Measurements from ENCODE around the gene ADARB2. TPM values are rescaled to one million over a fixed set of nuclear protein-coding genes. Genes with fewer than 3 reads are reported as not detected.

Gene ADARB2
- total RNA-seq, 1 donor from 2014 or later: 0.22 TPM

DNA sequence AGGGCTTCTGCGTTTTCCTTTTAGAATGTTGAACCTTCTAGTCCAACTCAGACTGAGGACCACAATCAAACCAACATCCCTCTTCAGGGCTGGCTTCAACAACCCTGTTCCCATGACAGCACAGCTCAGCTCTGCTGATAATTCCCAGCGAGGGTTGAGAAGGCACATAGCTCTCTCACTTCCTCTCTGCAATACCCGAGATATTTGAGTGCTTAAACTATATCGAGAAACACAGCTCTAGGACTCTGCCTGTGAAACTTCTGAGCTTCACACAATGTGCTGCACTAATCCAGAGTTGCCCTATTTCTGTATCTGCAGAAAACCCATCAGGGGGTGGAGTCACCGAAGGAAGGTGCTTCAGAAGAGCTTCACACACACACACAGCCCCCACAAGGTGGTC lies 1.6 kb upstream of the ADARB2 start:
- intact Hi-C loops (cut with micrococcal nuclease): no loop called here
- DNase-seq: no peak
- no peak for ATAC-seq

DNA sequence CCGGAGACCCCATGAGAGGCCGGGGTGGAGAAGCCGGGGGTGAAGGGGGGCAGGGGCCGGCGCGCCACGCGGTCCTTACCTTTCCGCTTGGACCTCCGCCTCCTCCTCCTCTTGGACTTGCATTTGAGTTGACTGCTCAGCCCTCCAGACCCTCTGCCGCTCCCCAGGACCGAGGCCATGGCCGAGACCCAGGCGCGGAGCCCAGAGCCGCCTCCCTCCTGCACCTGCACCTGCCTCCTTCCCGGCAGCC lies 428 bp downstream of the ADARB2 start:
- no peak for DNase-seq
- ATAC-seq: no peak
- intact Hi-C loops (cut with micrococcal nuclease): no loop called here

DNA sequence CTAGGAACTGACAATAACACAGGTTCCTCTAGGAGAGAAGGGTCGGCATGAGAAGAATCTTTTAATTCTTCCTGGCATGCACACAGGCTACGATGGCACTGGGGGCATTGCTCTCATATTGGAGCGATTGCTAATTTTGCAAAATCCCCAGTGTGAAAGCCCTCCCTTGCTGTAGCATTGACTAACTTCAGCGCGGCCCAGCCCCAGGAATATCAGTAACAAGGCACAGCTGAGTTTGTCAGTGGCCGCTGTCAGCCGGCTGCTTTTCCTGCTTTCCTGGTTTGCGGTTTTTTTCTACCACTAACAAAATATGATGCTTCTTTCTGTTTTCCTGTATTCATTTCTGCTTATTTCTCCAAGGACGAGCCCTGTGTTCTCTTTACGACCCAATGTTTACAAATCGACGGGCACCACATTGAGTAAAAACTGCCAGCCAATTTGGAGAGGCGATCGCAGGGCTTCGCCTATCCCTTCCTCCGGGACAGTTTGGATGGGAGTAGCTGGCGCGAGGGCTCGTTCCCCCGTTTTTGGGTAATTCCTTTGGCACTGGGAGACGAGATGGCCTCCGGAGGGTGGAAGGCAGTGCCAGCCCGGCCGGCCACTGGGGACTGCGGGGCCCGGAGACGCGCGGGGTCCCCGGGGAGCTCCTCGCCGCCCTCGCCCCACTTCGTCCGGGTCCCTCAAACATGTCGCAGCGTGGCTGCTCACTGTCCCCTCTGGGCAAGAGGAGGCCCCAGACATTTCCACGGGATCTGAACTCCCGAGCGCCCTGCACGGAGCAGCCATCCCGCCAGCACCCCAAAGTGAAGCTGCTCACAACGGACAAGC lies 967 bp downstream of the ADARB2 start:
- intact Hi-C loops (cut with micrococcal nuclease): no loop called here
- ATAC-seq (no peak), DNase-seq (no peak)

DNA sequence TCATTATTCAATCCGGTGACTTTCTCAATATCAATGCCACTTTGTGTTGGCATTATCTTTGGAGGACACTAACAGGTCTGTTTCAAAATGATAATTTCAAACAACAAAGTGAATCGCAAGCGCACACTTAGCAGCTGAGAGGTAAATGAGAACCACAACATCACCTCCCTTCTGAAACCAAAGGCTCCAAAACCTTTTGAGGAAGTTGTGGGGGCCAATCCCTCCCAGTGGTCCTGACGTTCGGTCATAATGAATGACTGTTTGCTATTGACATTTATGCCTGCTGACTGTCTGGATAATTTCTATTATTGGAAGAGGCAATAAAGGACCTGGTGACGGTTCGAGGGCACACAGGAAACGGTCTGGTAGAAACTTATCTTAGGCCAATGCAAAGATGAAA lies 1.8 kb downstream of the ADARB2 start:
- DNase-seq (no peak), ATAC-seq (no peak)
- intact Hi-C loops (cut with micrococcal nuclease): no loop called here

DNA sequence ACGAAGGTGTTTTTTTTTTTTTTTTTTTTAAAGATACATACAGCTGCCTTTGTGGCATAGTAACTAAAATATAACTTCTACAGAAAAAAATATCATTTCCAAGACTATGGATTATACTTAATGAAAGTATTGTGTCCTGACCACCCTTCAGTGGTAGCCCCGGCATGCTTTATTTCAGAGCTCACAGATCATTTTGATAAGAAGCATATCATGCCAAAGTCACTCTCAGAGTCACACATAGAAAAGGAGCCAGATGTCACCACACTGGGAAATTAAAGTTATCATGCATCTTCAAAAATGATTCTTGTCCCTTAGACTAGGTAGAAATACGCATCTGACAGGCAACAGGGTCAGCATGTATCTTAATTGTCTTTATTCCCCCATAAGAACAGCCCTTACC lies 3.0 kb downstream of the ADARB2 start:
- intact Hi-C loops (cut with micrococcal nuclease): no loop called here
- DNase-seq: no peak
- no peak for ATAC-seq

DNA sequence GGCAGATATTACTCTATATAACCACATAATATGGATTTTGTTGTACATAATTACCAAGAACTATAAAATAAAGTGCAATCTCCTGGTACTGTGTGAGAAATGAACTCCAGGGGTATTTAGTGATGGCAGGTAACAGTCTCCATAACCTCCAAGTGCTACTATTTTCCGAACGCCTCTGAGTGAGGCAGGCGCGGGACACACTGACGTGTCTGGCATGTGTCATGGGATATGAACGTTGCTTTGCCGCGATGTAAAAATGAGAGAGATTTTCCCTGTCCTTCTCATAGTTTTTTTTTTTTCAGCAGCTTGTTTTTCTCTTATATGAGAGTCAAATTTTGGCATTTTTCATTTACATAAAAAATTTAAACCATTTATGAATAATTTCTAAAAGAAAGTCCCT lies 3.6 kb downstream of the ADARB2 start:
- ATAC-seq (no peak), DNase-seq (no peak)
- intact Hi-C loops (cut with micrococcal nuclease): no loop called here

DNA sequence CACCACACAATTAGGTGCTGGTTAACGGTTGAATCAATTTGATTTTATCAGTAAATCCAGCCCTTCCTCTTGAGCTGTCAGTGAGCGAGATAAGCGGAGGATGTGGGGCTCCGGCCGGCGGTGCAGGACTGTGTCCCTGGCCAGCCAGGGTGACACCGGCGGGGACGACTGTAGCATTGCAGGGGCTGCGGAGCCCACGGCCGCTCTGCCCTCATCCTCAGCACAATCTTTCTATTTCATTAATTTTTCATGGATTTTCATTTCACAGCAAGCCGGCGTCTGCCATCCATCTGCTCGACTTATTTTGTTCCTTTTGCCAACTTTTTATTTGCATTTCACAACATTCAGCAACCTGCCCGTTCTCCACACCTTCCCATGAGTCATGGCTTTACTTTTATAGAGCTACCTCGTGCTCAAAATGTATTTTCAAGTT lies 4.7 kb downstream of the ADARB2 start:
- ATAC-seq: no peak
- intact Hi-C loops (cut with micrococcal nuclease): no loop called here
- DNase-seq: no peak

DNA sequence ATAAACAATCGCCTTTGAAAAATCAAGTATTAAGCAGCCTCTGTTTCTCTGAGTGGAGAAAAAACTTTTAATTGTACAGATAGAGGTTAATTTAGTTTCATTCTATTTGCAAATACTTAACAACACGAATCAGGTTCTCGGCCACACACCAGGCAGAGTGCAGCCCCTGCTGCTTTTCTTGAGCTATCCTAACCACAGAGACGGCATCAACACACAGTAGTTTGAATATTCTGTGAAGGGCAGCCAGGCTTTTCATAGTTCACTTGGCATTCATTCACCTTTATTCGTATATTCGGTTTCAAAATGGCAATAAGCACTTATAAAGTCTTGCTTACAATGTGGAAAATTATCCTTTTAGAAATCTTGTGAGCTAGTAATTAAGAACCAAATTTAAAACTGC lies 5.7 kb downstream of the ADARB2 start:
- DNase-seq: no peak
- ATAC-seq: no peak
- intact Hi-C loops (cut with micrococcal nuclease): no loop called here

DNA sequence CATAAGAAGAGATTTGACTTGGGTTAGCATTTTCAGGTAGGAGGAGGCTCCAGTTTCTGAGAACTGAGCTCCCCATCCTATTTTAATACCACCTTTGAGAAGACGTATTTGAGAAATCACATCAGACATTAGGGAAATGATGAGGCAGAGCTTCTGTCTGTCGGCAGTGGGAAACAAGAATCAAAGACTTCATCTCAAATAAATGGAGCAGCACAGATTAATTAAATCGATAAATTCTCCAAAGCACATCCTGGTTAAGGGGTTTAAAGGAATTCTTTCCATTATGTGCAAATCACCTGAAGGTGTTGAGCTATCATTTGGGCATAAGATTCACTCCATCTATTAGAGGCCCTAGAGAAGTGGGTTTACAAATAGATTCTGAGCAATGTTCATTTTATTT lies 7.6 kb downstream of the ADARB2 start:
- no peak for ATAC-seq
- no peak for DNase-seq
- intact Hi-C loops (cut with micrococcal nuclease): no loop called here

DNA sequence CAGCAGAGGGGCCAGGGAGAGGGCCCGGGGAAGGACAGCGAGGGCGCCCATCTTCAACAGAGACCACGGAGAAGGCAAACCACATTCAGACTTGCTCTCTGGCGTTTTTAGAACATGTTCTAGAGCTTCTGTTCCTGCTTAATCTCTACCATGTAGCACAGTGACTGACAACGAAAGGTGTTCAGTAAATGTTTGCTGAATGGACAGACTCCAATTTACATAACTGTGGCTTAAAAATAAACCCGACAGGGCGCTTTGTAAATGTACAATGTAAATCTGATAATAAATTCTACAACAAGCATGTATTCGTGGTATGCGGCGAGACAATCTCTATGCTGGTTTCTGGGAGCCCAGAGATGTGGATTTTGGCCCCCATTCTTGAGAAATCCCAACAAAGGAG lies 10.5 kb downstream of the ADARB2 start:
- DNase-seq (no peak), ATAC-seq (no peak)
- intact Hi-C loops (cut with micrococcal nuclease): no loop called here

DNA sequence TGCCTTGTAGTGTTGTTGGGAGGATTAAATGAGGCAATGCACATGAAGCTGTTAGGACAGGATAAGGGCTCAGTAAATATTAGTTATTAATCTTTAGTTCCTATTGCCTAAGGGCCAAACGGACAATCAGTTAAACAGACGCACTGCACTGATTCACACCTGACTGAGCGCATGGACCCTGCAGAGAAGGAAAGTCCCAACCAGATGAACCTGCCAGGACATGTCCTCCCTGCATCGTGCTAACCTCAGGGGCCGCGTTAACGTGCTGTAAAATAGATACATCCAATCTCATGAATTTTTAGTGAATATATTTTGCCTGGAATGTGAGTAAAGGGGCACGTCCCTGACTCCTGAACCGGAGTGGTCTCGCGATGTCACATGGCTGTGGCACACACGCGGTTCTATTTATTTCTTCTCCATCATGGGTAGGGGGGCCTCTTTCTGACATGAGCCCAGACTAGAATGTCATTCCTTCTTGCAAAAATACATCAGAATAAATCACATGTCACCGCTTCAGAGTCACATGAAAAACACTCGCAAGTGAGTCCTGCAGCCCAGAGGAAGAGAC lies 12.3 kb downstream of the ADARB2 start:
- no peak for DNase-seq
- intact Hi-C loops (cut with micrococcal nuclease): no loop called here
- no peak for ATAC-seq

DNA sequence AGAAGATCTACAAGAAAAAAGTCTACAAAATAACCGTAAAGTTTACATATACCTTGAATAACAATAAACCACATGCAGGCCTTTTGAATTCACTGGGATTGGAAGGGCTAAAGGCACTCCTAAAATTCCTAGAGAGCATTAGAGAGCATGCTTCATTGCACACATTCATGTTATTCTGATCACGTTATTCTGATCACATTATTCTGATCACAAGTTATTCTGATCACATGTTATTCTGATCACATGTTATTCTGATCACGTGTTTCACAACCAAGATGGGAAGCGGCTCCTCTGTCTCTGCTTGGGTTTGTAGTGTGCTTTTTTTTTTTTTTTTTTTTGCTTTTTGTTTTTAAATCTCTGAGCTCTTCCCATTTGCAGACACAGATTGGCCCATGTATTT lies 20.5 kb downstream of the ADARB2 start:
- ATAC-seq (no peak), DNase-seq (no peak)
- intact Hi-C loops (cut with micrococcal nuclease): no loop called here

DNA sequence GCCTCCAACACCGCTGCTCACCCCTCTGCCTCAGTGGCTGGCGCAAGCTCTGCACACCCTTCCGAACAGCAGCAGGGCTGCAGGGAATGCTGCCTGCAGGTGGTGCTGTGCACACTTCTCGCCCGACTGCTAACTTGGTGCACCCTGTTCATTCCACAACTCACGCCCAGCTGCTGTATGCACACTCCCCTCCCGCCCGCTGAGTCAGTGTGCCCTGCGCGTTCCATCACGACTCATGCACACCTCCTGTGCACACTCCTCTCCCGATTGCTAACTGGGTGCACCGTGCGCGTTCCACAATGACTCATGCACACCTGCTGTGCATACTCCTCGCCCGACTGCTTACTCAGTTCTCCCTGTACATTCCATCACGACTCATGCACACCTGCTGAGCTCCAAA lies 21.5 kb downstream of the ADARB2 start:
- no peak for DNase-seq
- ATAC-seq: no peak
- intact Hi-C loops (cut with micrococcal nuclease): no loop called here

DNA sequence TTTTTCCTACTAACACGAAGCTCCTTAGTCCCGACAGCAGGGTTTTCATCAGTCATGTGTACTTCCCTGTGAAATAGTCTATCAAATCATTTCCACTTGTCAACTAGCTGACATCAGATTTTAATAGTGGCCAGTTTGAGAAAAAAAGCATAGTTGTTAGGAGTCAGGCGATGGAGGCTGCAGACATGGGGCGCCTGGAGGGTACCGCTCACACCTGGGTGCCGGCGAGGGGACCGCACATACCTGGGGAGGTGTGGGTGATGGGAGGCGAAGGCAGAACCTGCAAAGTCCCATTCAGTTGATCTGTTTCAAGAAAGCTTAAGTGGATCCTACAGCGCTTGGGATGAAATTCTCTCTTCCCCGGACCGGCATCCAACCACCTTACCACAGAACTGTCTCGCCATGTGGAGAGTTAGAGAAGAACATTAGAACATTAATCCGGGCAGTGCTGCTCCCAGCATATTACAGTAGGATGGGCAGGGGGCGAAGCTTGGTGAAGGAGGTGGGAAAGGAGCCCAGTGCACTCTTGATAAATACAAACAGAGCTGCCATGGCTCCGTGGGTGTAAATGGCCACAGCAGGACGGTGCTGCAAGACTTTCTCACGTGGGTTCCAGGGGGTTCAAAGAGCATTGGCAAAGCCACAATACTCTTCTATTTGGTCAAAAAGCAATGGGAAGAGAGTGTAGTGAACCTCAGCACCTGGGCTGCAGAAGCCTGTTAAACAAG lies 24.2 kb downstream of the ADARB2 start:
- no peak for ATAC-seq
- no peak for DNase-seq
- intact Hi-C loops (cut with micrococcal nuclease): no loop called here

DNA sequence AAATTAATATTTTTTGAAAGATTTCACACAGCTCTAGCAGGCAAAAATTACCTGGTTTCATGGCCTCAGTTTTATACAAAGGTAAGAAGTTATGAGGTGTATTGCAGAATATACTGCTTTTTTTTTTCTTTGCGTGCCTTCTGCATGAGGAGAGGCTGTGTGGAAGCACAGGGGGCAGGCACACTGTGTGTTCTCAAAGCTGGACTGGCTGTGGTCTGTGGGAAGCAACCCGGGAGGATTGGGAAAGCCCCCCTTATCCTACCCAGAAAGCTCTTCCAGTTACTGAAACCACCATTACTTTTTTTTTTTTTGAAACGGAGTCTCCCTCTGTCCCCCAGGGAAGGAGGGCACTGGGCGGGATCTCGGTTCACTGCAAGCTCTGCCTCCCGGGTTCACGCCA lies 25.0 kb downstream of the ADARB2 start:
- ATAC-seq (no peak), DNase-seq (no peak)
- intact Hi-C loops (cut with micrococcal nuclease): no loop called here

DNA sequence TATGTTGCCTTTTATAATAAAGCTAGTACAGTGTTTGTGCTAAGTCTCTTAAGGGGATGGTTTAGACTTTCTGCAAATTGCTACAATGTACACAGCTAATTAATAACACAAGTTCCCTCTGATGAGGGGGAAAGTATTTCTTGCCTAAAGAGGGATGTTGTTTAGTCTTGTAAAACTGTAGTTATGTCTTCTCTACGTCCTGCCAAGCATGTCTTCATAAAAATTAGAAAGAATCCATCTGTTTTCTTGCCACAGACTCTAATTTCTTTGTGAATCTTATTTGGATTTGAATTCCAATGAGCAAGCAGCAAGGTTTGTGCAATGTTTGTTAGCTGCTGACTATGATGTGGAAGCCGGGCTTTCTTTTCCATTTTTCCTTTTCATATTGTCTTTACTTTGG lies 28.2 kb downstream of the ADARB2 start:
- DNase-seq (no peak), ATAC-seq (no peak)
- intact Hi-C loops (cut with micrococcal nuclease): no loop called here

DNA sequence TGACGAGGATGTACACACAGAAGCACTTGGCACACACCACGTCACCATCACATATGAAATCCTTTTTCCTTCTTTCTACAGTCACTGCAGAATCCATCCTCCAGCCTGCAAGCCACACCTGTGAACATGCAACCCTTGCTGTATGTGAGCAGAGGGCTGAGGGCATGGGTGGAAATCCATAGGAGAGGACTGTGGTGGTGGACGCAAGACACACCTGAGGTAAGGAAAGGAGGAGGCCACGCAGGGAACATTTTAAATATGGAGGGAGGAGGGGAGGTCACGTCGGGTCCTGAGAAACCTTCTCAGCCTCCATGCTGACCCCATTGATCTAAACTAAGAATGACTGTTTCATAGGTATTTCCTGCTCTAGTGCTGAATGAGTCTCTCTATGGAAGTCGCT lies 28.6 kb downstream of the ADARB2 start:
- intact Hi-C loops (cut with micrococcal nuclease): no loop called here
- DNase-seq (no peak), ATAC-seq (no peak)

DNA sequence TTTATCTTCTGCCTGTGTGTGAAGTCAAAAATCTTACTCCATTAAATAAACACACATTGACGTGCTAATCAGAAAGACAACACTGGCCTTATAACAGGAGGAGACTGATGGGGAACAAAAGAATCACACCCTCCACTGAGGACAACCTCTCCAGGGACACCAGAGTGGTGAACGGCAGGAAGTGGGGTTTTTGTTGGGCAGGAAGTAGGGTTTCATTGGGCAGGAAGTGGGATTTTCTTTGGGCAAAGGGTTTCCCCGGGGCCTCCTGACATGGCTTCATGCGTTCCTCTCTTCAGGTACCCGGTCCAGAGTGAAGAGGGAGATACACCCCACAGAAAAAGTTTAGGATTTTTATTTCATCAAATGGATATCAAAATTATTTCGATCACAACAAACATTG lies 30.6 kb downstream of the ADARB2 start:
- ATAC-seq (no peak), DNase-seq (no peak)
- intact Hi-C loops (cut with micrococcal nuclease): no loop called here

DNA sequence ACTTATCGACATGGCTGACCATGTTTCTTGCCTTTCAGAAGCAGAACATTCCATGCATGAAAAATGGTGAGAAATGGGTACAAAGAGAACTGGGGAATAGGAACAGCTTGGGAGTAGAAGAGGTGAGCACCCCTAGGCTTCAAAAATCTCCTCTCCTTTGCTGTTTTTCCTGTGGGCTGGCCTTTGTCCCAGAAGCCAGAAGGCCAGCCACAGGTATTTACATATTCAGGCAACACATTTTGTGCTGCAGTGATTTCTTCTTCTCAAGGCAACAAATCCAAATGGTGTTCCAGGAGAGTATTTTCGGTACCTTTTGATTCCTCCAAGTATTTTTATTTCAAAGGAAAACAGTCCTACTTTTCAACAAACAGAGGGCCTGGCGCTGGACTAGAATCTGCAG lies 31.1 kb downstream of the ADARB2 start:
- DNase-seq (no peak), ATAC-seq (no peak)
- intact Hi-C loops (cut with micrococcal nuclease): no loop called here

DNA sequence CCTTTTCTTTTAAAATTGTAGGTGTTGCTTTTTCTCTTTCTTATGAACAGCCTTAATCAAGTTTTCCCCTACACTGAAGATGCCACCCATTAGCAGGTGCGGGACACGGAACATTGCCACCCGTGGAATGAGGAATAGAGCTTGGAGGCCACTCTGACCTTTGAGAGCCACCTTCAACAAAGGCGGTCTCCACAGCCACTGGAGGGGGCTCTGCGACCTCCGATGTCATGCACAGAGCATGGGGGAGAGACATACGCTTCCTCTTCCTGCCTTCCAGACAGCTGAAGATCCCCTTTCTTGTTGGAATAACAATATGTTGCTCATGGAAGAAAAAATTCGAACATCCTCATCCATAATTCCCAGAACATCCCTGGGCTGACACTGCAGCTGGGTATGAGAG lies 39.1 kb downstream of the ADARB2 start:
- DNase-seq: no peak
- intact Hi-C loops (cut with micrococcal nuclease): no loop called here
- ATAC-seq: no peak

DNA sequence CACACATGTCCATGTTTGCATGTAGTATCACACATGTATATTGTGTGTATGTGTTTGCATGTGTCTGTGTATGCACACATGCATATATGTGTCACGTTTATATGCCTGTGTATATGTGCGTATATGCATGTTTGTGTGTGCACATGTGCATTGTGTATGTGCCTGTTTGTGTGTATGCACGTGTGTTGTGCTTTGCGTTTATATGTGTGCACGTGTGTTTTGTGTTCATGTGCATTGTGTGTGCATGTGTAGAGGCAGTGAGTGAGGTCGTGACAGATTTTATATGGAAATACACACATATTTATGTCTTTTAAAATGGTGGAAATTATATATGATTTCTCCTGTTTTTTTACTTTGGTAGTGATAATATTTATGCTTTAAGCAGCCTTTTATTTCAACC lies 41.2 kb downstream of the ADARB2 start:
- intact Hi-C loops (cut with micrococcal nuclease): no loop called here
- DNase-seq: no peak
- no peak for ATAC-seq

Data from left ventricle myocardium superior (tissue), 1 donor.